Endometrium (tissue), 2 donors: ENCODE data around the gene AQP6.

Experiments used
- FAIRE-seq: peaks from 2 replicates; lab custom pipeline; 2012; peaks lifted over from hg19 to GRCh38; lab: Jason Lieb, UNC
- donor health status: control.
- donor health status: control.

Gene AQP6

DNA sequence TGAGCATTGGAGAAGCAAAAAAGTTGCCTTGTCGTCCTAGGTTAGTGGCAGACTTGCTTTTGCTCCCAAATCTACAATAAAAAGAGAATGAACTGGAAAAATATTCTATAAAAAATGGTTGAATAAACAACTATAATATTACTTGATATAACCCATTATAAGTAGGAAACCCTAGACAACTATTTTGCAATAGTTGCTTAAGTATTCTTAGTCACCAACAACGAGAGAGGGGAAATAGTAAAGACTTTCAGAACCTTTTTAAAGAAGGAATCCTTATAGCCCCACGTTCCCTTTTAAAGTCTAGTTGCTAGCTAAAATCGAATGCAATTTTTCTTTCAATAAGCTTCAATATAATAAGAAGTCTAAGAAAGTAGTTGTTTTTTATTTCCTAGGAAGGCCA, 17.5 kb downstream of the AQP6 start:
- FAIRE-seq, result no peak

DNA sequence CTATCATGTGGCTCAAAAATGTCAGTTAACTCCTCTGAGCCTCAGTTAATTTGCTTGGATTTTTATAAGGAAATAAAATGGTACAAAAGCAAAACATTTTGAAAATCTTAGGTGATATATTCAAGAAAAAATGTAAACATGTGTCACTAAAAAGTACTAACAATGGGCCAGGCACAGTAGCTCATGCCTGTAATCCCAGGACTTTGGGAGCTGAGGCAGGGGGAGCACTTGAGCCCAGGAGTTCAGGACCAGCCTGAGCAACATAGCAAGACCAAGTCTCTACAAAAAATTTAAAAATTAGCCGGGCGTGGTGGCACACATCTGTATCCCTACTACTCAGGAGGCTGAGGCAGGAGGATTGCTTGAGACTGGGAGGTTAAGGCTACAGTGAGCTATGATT, 25.7 kb downstream of the AQP6 start:
- FAIRE-seq, result no peak

- no peak for FAIRE-seq
Observed at GRCh38 chr12:50003595-50003994, 30.8 kb downstream of the AQP6 start.

DNA sequence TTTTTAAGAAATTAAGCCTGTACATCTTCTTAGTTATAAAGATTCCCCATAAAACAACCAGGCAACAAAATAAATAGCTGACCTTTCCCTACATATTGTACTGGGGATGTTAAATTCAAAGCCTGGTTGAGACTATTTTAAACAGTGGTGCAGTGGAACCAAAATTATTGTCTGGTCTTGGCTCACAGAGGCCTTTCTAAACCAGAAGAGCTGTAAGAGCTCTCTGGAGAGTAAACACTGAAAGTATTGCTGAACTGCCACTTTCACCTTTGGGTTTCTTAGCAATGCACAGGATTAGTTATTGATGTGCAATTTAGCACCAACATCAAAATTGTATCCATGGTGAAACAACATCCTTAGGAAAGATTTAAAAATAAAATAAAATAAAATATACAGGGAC, 31.9 kb downstream of the AQP6 start:
- FAIRE-seq, result no peak

- peak; percentile 8 for FAIRE-seq
Observed at GRCh38 chr12:50005175-50005574, 32.4 kb downstream of the AQP6 start.

DNA sequence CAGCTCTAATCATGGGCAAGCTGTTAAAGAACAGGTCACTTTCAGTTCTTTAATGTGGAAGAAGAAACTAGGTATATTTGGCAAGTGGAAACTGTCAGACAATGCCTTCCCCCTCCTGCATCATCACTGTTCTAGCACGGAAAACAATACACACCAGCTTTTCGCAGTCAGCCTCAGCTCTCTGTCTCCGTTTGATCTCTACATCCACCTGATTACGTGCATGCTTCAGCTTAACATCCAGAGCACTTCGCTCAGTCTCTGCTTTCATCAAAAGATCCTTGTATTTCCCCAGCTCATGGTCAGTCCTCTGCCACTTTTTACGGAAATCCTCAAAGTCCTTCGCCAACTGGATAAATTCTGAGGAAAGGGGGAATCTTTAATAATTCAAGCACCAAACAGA, 33.5 kb downstream of the AQP6 start:
- FAIRE-seq, result no peak

- FAIRE-seq, result no peak
Observed at GRCh38 chr12:50006754-50007442, 34.2 kb downstream of the AQP6 start.

DNA sequence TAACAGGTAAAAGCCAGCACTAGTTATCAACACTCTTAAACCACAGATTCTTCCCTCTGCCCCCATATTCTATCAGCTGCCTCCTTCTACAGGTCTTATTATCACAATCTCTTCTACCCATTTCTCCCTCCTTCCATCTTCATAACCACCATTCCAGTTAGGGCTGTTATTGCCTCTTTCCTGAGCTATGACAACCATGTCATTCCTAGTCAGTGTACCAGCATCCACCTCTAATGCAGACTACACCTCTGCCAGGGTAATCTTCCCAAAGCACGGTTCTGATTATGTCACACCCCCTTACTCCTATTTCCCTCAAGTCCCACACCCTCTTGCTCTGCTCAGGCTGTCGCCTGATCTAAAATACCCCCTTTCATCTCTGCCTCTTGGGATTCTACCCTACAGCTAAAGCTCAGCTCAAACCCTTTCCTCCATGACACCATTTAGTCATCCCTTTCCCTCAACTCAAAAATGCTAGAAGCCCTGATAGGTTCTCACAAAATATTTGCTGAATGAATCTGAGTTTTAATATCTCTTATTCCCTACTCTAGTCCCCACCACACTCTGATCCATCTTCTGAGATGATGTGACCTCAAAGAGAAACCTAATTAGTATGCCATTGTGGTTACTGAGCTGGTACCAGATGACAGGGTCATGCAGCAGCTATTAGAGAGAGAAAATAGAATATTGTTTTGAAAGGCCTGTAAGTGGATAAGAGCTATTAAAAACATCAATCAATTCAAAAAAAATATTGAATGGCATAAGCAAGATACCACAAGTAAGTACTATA, 40.8 kb downstream of the AQP6 start:
- FAIRE-seq, result no peak

- FAIRE-seq, result no peak
Observed at GRCh38 chr12:50014342-50014741, 41.6 kb downstream of the AQP6 start.

DNA sequence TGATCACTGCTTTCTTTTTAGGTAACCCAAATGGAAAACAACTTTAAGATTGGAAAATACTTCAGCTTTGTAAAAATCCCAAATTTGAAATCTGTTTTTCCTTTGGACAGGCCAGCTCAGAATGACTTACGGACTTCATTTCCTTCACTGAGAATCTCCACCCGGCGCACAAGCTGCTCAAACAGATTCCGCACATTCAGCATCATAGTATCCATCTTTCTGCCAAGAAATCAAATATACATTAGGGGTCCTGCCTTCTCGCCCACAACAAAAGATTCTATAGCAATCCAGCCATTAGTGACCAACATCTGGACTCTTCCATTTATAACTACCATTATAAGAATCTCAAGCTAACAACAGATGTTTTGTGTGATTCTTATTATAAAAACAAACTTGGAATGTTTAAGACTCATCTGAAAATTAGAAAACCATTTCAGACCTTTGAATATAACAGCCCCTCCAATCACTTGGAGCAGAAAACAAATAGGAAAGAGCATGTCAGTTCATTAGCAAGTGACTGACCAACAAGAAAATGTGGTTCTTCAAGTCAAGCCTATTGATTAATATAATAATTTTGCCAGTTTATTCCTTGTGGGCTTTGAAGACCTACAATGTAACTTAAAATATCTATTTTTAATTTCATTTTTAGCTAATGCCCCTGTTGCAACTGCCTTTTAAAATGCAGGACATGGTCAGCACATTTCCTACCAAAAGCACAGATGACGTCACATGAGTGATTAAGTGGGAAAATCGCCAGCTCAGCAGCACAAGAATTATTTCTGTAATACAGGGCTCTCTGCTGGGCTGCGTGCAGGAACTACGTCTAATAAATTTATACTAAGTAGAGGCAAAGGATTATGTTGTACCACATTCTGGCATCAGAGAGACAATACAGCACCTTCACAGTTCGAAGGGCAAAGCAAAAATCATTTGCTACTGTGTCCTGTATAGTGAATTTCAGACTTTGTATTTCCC, 44.0 kb downstream of the AQP6 start:
- no peak for FAIRE-seq

DNA sequence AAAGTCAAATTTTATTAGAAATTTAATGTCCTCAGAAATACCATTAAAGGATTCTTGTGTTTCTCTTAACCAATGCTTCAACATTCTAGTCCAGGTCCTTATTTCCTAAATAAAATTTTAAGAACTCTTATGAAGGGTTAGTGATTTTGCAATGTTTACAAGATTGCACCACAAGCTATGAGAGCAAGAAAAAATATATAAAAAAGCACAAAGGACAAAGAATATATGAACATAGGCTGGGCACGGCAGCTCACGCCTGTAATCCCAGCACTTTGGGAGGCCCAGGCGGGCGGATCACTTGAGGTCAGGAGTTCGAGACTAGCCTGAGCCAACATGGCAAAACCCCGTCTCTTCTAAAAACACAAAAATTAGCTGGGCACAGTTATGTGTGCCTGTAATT, 44.9 kb downstream of the AQP6 start:
- FAIRE-seq, result peak; percentile 90

DNA sequence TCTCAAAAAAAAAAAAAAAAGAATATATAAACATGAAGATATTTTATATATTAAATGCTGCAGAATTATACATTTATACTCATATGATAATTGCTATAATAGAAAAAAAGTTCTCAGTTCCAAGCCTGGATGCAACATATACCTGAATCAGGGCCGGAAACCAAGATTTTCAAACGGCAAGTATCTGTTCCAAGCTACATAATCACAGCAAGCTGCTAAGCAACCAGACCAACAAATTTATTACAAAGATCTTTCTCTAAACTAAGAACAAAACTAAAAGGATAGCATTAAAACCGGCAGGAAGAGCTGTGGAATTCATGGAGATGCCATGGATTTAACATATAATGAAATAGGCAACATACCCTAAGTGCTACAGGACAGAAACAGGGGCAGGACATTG, 45.4 kb downstream of the AQP6 start:
- FAIRE-seq, result no peak

- FAIRE-seq, result no peak
Observed at GRCh38 chr12:50018968-50019367, 46.2 kb downstream of the AQP6 start.

DNA sequence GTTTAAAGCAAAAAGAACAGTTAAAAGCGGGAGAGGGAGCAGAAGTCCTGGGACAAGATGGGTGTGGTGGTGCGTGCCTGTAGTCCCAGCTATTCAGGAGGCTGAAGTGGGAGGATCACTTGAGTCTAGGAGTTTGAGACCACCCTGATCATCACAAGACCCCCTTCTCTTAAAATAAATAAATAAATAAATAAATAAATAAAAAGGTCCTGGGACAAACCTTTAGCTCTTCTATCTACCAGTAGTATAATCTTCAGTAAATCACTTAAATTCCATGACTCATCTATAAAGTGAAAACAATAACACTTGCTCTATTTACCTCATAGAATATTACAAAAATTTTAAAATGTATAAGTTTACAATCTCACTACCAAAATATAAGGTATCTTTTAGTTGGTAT, 46.8 kb downstream of the AQP6 start:
- FAIRE-seq, result no peak

DNA sequence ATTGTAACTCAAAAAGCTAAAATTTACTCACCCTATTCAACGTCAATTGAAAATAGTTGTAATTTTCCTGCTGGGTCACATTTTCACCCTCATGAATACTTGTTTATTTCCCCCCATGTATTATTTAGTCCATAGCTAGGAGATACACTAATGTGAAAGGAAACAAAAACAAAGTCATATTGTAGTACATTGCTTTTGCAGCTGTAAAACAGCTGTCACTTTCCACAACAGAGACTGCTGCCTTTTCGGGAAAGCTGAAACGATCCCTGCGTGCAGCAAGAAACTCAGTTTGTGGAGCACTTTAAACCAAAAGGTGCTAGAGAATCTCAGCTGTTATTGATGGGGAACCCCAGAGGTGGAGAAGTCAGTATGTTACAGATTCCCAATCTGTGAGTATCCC, 48.3 kb downstream of the AQP6 start:
- FAIRE-seq, result peak; percentile 4

- FAIRE-seq, result no peak
Observed at GRCh38 chr12:50022903-50023302, 50.2 kb downstream of the AQP6 start.

- FAIRE-seq, result no peak
Observed at GRCh38 chr12:50024227-50024626, 51.5 kb downstream of the AQP6 start.

DNA sequence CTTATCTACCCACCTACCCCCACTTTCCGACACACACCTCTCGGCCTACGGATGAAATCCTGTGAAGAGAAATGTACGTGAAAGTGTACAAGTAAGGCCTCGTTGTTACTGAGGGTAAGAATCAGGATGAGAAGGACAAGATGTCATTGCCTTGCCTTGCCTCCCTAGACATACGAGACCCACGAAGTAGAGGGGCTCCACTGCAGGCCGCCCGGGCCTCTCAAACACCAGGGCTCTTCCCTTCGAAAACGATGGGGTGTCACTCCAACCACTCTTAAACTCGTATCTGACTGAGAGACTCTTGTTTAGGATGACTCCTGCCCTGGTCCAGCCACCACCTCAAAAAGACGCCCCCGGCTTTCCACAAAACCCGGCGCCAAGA, 52.0 kb downstream of the AQP6 start:
- no peak for FAIRE-seq

- peak; percentile 98 for FAIRE-seq
Observed at GRCh38 chr12:50025187-50026059, 52.7 kb downstream of the AQP6 start, which contains the start of gene RACGAP1. RACGAP1 (minus strand) TSS chr12:50025494; CDS start chr12:50016715, 8,779 bp downstream.

- FAIRE-seq, result no peak
Observed at GRCh38 chr12:50026691-50027090, 53.9 kb downstream of the AQP6 start.
